ENCODE results near the gene CDH10. TPM values are rescaled to one million over a fixed set of nuclear protein-coding genes. Genes with fewer than 3 reads are reported as not detected.

Gene CDH10
- total RNA-seq, 1 experiment from 2014 or later = 0.22 TPM

DNA sequence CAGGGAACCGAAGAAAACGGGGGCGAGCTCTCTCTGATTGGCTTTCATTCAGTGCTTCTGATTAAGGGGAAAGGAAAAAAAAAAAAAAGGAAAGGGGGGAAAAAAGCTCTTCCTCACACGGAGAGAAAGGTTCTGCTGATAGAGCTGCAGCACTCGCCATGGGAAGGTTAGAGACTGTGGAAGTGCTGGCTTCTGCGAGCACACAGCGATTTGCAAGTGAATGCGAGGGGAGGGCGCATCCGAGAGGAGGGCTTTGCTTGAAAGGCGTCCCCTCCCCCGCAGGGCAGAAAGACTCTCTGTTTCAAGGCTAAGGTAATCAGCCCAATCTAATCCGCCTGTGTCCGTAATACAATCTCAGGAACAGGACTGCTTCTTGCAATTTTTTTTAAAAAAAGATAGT lies at the start of gene CDH10 (continued):
- TF ChIP-seq, protein P1, sequence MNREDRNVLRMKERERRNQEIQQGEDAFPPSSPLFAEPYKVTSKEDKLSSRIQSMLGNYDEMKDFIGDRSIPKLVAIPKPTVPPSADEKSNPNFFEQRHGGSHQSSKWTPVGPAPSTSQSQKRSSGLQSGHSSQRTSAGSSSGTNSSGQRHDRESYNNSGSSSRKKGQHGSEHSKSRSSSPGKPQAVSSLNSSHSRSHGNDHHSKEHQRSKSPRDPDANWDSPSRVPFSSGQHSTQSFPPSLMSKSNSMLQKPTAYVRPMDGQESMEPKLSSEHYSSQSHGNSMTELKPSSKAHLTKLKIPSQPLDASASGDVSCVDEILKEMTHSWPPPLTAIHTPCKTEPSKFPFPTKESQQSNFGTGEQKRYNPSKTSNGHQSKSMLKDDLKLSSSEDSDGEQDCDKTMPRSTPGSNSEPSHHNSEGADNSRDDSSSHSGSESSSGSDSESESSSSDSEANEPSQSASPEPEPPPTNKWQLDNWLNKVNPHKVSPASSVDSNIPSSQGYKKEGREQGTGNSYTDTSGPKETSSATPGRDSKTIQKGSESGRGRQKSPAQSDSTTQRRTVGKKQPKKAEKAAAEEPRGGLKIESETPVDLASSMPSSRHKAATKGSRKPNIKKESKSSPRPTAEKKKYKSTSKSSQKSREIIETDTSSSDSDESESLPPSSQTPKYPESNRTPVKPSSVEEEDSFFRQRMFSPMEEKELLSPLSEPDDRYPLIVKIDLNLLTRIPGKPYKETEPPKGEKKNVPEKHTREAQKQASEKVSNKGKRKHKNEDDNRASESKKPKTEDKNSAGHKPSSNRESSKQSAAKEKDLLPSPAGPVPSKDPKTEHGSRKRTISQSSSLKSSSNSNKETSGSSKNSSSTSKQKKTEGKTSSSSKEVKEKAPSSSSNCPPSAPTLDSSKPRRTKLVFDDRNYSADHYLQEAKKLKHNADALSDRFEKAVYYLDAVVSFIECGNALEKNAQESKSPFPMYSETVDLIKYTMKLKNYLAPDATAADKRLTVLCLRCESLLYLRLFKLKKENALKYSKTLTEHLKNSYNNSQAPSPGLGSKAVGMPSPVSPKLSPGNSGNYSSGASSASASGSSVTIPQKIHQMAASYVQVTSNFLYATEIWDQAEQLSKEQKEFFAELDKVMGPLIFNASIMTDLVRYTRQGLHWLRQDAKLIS (CRISPR knock-in tag; IDR thresholded peaks at IDR 0.05; ENCODE audit: borderline replicate concordance) = no peak
- TF ChIP-seq NFATC4 (CRISPR knock-in tag; IDR thresholded peaks at IDR 0.05) (no peak), CREB1 (CRISPR knock-in tag; IDR thresholded peaks at IDR 0.05) (no peak), SMAD3 (CRISPR knock-in tag; IDR thresholded peaks at IDR 0.05; ENCODE audit: borderline replicate concordance) (no peak), ZNF396 (CRISPR knock-in tag; IDR thresholded peaks at IDR 0.05; ENCODE audit: borderline replicate concordance) (no peak), FOXK1 (CRISPR knock-in tag; IDR thresholded peaks at IDR 0.05) (0 out of 2 replicates have a peak, but pooled peaks have one; percentile 51)
- TF ChIP-seq, protein P2, sequence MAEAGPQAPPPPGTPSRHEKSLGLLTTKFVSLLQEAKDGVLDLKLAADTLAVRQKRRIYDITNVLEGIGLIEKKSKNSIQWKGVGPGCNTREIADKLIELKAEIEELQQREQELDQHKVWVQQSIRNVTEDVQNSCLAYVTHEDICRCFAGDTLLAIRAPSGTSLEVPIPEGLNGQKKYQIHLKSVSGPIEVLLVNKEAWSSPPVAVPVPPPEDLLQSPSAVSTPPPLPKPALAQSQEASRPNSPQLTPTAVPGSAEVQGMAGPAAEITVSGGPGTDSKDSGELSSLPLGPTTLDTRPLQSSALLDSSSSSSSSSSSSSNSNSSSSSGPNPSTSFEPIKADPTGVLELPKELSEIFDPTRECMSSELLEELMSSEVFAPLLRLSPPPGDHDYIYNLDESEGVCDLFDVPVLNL (CRISPR knock-in tag; IDR thresholded peaks at IDR 0.05; ENCODE audit: borderline replicate concordance, low read depth) = no peak

GRCh38 chr5:24693609-24694008 lies 48.8 kb upstream of the CDH10 start:
- no peaks in the 10 kb centered on the region for H3K4me1 Mint-ChIP-seq
- no peak for DNase-seq (ENCODE audit: low spot score)

GRCh38 chr5:24691074-24691473 lies 46.3 kb upstream of the CDH10 start:
- Mint-ChIP-seq H3K27me3 (ENCODE audit: low read depth) (no peaks in the 10 kb centered on the region; the same call in 1 of the 2 replicates), H3K27ac (no peak overlapping the region), H3K4me1 (no peaks in the 10 kb centered on the region), H3K36me3 (peaks cover 3% of the 10 kb centered on the region; the same call in 1 of the 2 replicates), H3K9me3 (peaks cover 33% of the 10 kb centered on the region), H3K4me3 (no peak overlapping the region)
- ChIA-PET CTCF (no interaction called here), POLR2A (no interaction called here)
- DNase-seq (ENCODE audit: low spot score) (no peak), ATAC-seq (no peak)
- no peak for TF ChIP-seq ZNF263 (CRISPR knock-in tag; IDR thresholded peaks at IDR 0.05; ENCODE audit: low read depth)
- no peak for TF ChIP-seq TEAD1 (CRISPR knock-in tag; IDR thresholded peaks at IDR 0.05)

More at GRCh38 chr5:24693609-24694008, 48.8 kb upstream of the CDH10 start:
- ChIA-PET POLR2A (no interaction called here), CTCF (interaction anchor here (0.6 kb wide), 1 partner anchor 800 kb away, joined by 7 read pairs; no protein-coding TSS in a partner anchor)
- no peak overlapping the region for H3K4me3 Mint-ChIP-seq
- H3K36me3 Mint-ChIP-seq = peaks cover 4% of the 10 kb centered on the region; the same call in 1 of the 2 replicates
- TF ChIP-seq, protein P3, sequence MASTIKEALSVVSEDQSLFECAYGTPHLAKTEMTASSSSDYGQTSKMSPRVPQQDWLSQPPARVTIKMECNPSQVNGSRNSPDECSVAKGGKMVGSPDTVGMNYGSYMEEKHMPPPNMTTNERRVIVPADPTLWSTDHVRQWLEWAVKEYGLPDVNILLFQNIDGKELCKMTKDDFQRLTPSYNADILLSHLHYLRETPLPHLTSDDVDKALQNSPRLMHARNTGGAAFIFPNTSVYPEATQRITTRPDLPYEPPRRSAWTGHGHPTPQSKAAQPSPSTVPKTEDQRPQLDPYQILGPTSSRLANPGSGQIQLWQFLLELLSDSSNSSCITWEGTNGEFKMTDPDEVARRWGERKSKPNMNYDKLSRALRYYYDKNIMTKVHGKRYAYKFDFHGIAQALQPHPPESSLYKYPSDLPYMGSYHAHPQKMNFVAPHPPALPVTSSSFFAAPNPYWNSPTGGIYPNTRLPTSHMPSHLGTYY (CRISPR knock-in tag; IDR thresholded peaks at IDR 0.05) = no peak
- no peak for ATAC-seq
- H3K27me3 Mint-ChIP-seq (ENCODE audit: low read depth) = no peaks in the 10 kb centered on the region; the same call in 1 of the 2 replicates
- H3K27ac Mint-ChIP-seq = no peak overlapping the region
- peaks cover 45% of the 10 kb centered on the region for H3K9me3 Mint-ChIP-seq

- Mint-ChIP-seq H3K4me1 (no peaks in the 10 kb centered on the region), H3K36me3 (peaks cover 29% of the 10 kb centered on the region), H3K27me3 (ENCODE audit: low read depth) (no peaks in the 10 kb centered on the region), H3K9me3 (peaks cover 50% of the 10 kb centered on the region), H3K4me3 (no peak overlapping the region), H3K27ac (no peak overlapping the region)
- ATAC-seq = no peak
- POLR2A ChIA-PET = no interaction called here
- DNase-seq (ENCODE audit: low spot score) = no peak
- TF ChIP-seq USF1 (CRISPR knock-in tag; IDR thresholded peaks at IDR 0.05) = no peak
- no peak for TF ChIP-seq SOX15 (CRISPR knock-in tag; IDR thresholded peaks at IDR 0.05)
- TF ChIP-seq, protein P4, sequence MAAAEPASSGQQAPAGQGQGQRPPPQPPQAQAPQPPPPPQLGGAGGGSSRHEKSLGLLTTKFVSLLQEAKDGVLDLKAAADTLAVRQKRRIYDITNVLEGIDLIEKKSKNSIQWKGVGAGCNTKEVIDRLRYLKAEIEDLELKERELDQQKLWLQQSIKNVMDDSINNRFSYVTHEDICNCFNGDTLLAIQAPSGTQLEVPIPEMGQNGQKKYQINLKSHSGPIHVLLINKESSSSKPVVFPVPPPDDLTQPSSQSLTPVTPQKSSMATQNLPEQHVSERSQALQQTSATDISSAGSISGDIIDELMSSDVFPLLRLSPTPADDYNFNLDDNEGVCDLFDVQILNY (CRISPR knock-in tag; IDR thresholded peaks at IDR 0.05) = no peak
- CTCF ChIA-PET = no interaction called here
These were observed 36.3 kb upstream of the CDH10 start for GRCh38 chr5:24681106-24681505.
